Choroid plexus epithelial cell (primary cell): ENCODE measurements around the gene IFT122.

ENCODE experiments used
- DNase-seq: peaks from one replicate; pipeline ENCODE4 v3.0.0-alpha.2; 2010; ENCODE audit warnings: low read depth
- H3K4me3 ChIP-seq: 2 replicates; pipeline ENCODE4 v1.5.1; 2011; ENCODE audit warnings: low read depth, mild to moderate bottlenecking, control low read depth, low read length, moderate library complexity
- TF ChIP-seq, protein P1 (sequence below): conservative IDR thresholded peaks from 2 replicates; pipeline ENCODE4 v1.5.1; 2011; ENCODE audit warnings: low read depth, mild to moderate bottlenecking, control low read depth, inconsistent platforms, low read length, moderate library complexity

IFT122 gene

DNA sequence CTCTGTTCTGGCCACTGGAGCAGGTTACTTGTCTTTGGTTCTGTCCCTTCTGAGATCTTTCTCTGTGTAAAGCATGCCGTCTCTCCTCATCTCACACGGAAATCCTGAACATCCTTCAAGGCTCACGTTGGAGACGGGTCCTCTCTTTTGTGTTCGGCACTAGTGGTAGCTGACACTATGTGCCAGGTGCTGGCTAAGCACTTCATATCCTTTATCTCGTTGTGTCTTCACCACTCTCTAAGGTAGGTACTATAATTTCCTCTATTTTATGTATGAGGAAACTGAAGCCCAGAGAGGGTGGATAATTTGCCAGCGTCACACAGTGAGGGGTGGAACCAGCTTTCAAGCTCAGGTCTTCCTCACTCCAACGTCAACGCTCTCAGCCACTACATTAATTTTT lies 1.2 kb downstream of the IFT122 start:
- DNase-seq = peak; percentile 13
- TF ChIP-seq, protein P1, sequence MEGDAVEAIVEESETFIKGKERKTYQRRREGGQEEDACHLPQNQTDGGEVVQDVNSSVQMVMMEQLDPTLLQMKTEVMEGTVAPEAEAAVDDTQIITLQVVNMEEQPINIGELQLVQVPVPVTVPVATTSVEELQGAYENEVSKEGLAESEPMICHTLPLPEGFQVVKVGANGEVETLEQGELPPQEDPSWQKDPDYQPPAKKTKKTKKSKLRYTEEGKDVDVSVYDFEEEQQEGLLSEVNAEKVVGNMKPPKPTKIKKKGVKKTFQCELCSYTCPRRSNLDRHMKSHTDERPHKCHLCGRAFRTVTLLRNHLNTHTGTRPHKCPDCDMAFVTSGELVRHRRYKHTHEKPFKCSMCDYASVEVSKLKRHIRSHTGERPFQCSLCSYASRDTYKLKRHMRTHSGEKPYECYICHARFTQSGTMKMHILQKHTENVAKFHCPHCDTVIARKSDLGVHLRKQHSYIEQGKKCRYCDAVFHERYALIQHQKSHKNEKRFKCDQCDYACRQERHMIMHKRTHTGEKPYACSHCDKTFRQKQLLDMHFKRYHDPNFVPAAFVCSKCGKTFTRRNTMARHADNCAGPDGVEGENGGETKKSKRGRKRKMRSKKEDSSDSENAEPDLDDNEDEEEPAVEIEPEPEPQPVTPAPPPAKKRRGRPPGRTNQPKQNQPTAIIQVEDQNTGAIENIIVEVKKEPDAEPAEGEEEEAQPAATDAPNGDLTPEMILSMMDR = no peak
- H3K4me3 ChIP-seq = peak overlapping the region; percentile 70

DNA sequence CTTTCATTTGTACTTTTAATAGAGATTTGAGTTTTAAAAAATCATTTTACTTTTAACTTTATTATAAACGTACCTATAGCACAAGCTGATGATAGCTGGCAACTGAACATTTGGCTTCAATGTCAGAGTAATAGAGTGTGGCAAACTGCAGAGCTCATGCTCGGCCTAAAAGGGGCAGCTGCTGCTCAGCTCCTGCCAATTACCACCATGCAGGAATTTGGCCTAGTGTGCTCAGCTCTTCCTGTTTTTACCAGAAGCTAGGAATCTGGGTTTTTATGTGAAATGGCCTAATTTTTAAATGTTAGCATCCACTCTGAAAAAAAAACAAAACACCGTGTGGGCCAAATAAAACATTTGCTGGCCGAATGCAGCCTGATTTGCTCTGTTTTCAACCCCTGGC lies 1.8 kb downstream of the IFT122 start:
- H3K4me3 ChIP-seq = peak overlapping the region; percentile 1
- TF ChIP-seq, protein P1 = peak; percentile 30
- DNase-seq = peak; percentile 71

DNA sequence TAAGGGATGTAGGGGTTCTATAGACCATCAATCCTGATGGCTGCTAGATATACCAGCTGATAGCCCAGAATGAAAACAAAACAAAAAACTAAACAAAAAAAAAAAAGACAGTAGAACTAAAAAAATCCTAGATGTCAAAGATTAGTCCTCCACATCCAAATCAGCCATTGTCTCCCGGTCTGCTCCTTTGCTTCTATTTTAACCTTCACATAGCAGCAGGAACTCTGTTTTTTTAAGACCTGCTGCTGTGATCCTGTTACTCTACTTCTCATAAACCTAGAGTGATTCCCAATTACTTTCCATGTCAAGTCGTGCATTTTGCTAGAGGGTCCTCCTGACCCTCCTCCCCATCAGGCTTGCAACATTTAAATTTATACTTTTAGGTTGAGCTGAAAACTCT lies 2.5 kb downstream of the IFT122 start:
- TF ChIP-seq, protein P1 = no peak
- no peak overlapping the region for H3K4me3 ChIP-seq
- no peak for DNase-seq

DNA sequence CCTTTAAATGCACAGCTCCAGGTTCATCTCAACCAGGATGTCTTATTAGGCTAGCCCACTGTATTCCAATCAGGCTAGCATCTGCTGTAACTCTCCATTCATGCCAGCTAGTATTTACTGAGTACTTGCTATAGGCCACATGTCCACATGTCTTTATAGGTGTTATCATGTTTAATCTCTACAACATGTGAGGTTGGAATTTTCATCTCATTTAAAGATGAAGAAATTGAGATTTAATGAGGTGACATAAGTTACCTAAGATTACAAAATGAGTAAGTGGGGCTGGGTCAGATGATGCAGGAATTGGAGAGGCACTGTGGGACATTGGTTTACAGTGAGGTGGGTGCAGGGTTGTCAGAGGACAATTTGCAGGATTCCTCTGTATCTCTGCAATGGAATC lies 2.9 kb downstream of the IFT122 start:
- DNase-seq = no peak
- TF ChIP-seq, protein P1 = no peak
- no peak overlapping the region for H3K4me3 ChIP-seq

DNA sequence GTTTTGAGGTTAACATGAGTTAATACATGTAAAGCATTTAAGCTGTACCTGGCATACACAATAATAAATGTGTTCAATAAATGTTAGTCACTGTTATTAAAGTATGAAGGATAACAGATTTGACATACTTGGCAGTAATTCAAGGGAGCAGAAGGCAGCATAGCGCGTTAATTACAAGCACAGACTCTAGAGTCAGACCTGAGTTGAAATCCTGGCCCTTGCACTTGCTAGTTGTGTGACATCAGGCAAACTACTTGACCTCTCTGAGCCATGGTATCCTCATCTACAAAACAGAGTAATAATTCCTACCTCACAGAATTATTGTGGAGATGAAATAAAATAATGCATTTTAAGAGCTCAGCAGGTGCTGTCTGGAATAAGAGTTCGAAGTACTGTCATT lies 5.4 kb downstream of the IFT122 start:
- TF ChIP-seq, protein P1 = no peak
- no peak for DNase-seq
- H3K4me3 ChIP-seq = no peak overlapping the region

DNA sequence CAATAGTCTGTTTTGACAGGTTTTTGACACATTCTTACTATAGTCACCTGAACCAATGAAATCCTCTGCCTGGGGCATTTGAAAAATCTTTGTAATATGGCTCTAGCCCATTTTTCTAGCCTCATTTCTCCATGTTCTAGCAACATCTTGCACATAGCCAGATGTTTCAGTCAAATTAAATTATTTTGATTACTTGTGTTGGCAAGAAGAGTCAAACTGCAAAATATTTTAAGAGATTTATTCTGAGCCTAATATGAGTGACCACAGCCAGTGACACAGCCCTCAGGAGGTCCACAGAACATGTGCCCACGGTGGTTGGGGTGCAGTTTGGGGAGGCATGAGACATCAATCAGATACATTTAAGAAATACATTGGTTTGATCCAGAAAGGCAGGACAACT lies 6.9 kb downstream of the IFT122 start:
- TF ChIP-seq, protein P1 = no peak

DNA sequence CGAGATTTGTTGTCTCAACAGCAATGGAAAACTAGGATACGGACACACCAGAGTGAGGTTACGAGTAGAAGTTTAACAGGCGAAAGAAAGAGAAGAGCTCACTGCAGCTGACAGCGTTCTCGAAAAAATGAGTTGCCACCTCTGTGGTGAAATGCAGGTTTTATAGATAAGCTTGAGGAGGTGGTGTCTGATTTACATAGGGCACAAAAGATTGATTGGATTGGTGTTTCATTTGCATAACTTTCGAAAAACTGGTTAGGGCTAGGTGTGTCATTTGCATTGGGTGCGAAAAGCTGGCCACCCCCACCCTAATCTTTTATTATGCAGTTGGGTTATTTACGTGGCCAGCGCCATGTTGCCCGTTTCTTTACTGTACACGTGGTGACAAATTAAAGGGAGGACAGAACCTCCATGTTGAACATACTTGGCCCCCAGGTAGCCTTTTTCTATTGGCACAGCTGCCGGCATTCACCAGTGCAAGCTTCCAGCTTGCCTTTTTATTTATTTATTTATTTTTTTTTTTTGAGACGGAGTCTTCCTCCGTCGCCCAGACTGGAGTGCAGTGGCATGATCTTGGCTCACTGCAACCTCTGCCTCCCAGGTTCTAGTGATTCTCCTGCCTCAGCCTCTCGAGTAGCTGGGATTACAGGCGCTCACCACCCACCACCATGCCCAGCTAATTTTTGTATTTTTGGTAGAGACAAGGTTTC lies 8.3 kb downstream of the IFT122 start:
- TF ChIP-seq, protein P1 = no peak
- H3K4me3 ChIP-seq = no peak overlapping the region
- no peak for DNase-seq

More for the DNA sequence above, 6.9 kb downstream of the IFT122 start:
- H3K4me3 ChIP-seq = no peak overlapping the region
- no peak for DNase-seq
